Testis (tissue), 2 donors: ENCODE data around the gene MMP23B.

ENCODE experiments used
- POLR2A ChIP-seq: fragments of 450-650 bp; IDR thresholded peaks from one replicate; pipeline ENCODE4 v1.6.1; 2017; ENCODE audit warnings: antibody characterized with exemption, mild to moderate bottlenecking, moderate library complexity
- TF ChIP-seq, protein P1 (sequence below), 3 experiments: fragments of 450-650 bp in 2 of 3; fragments of 200-600 bp in 1 of 3; sonication (generic) in 1 of 3; IDR thresholded peaks; one replicate each; pipeline ENCODE4 v1.5.1; 2016 to 2019; ENCODE audit warnings: antibody characterized with exemption in 3 of 3, mild to moderate bottlenecking in 2 of 3, moderate library complexity in 1 of 3

DNA sequence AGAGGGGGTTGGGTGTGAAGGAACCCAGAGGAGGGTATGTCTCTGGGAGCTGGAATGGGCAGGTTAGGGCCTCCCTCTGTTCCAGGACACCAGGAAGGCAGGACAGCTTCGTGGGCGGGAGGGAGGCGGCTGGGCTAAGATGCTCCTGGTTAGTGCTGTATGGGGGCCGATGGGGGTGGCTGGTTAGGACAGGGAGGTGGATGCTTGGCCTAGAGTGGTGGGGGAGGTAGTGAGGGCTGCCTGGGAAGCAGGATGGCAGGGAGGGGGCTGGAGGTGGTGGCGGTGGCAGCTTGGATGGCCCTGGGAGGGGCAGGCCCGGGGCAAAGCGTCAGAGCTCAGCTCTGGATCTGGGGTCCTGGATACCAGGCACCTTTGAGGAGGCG is 6.2 kb upstream of the MMP23B start:
- TF ChIP-seq, protein P1, sequence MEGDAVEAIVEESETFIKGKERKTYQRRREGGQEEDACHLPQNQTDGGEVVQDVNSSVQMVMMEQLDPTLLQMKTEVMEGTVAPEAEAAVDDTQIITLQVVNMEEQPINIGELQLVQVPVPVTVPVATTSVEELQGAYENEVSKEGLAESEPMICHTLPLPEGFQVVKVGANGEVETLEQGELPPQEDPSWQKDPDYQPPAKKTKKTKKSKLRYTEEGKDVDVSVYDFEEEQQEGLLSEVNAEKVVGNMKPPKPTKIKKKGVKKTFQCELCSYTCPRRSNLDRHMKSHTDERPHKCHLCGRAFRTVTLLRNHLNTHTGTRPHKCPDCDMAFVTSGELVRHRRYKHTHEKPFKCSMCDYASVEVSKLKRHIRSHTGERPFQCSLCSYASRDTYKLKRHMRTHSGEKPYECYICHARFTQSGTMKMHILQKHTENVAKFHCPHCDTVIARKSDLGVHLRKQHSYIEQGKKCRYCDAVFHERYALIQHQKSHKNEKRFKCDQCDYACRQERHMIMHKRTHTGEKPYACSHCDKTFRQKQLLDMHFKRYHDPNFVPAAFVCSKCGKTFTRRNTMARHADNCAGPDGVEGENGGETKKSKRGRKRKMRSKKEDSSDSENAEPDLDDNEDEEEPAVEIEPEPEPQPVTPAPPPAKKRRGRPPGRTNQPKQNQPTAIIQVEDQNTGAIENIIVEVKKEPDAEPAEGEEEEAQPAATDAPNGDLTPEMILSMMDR (IDR thresholded peaks at IDR 0.05): no peak
- no peak for TF ChIP-seq POLR2A
